Endometrial microvascular endothelial cells (primary cell): Measurements from ENCODE around the gene NUAK1. TPM values are rescaled to one million over a fixed set of nuclear protein-coding genes. Genes with fewer than 3 reads are reported as not detected.

Experiments
- in situ Hi-C: cut with HindIII; loops from 2 replicates; pipeline ENCODE4 v1.10.0; 2017; ENCODE audit warnings: low sequenced_read_pairs, low pct_unique_long_range_greater_than_20kb; ENCODE audit errors: inconsistent ontology term
- total RNA-seq: library from RNA; depleted of rRNA; stranded (reverse); fragments of >200 nt; gene quantifications from one replicate; pipeline ENCODE4 v1.2.3, GENCODE V29; 2015; ENCODE audit errors: inconsistent ontology term

Gene NUAK1
- total RNA-seq, 1 donor from 2014 or later: 34.8 TPM

DNA sequence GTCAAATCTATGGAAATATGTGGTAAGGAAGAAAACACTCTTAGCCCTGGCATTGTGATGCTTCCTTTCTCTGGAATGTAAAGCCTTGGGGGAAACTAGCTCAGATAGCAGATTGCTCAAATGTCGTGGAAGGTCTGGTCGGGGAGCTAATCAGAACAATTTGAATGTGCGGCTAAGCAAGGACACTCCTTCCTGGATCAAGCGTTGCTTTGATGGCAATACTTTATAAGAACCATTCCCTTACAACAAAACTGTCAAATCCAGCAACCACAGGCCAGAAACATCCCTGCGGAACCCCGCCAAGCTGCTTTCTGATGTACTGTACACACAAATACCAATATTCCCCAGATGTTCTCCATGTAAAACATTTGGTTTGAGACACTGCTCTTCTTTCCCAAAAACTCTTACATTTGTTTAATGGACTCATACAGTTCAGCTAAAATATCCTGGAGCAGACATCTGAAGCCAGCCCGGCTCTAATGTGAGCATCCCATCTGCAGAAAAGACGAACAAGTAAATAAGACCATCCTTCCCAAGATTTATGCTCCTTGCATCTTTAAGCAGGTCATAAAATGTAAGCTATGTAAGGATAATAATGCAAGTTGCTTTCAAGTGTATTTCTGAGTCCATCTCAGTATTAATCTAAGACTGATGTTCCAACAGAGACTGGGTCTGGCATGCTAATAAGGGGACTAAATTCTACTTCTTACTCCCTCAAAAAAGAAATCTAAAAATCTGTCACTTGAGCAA lies 20.2 kb downstream of the NUAK1 start:
- in situ Hi-C loops: no loop called here

DNA sequence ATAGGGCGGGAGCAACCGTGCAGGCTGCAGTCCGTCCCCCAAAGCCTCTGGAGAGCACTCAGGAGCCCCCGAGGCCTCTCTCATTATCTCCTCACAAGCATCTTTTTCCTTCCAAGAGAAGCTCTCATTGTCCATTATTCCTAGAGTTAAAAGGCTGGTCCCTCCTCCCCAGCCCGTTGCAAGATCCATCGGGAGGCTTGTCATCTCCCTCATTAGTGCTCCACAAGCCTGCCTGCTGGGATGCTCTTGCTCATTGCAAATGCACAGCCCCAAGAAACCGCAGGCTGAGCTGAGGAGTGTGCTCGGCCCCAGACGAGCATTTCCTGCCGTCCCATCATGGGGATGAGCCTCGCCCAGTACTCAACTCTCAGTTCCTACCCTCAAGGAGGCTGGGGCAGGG lies 23.3 kb downstream of the NUAK1 start:
- in situ Hi-C loops: no loop called here

DNA sequence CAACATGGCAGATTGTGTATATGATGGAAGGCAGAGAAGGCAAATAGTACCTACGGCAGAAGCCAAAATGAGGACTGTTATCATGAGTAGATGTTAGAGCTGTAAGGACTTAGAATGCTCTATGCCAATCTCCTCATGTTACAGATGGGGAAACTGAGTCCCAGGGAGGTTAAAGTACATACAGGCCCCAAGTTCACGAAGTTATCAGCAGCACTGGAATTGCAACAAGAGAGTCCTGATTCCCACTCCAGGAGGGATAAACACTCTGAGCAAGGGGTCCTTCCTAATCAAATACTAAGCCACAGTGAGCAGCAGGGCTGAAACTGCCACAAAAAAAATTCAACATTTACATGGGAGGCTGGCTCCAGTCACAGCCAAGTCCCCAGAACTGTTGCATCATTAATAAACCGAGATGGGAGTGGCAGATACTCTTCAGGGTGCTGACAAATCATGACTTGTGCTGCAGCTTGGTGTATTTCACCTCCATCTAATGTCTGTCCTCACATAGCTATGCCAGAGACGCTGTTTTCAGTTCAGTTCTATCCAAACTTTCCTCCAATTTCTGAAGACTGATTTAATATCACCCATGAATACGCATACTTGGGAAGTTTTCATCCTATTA lies 24.2 kb downstream of the NUAK1 start:
- in situ Hi-C loops: no loop called here

DNA sequence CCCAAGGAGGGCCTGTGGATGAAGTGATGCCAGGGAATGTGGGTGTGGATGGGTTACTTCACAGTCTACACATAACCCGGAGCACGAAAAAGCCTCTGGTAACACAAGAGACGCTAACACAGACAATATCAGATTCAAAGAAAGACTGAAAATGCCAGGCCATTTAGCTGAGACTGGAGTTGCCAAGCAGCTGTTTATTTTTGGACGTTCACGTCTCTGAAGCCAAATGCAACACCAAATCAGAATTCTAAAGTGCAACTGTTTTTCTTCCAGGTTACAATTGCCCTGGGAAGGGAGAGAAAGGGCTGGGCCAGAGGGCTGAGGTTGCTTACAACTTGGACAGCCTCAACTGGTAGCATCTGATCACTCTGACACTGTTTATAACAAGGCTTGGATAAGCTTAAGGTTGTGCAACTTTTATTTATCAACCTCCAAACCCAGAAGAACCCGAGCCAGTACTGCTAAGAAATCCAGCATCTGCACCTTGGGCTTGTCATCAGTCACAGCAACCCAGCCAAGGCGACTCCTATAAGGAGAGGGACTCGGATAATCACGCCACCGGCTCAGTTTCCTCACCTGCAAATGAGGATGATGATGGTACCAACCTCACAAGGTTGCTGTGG lies 24.8 kb downstream of the NUAK1 start:
- in situ Hi-C loops: no loop called here

DNA sequence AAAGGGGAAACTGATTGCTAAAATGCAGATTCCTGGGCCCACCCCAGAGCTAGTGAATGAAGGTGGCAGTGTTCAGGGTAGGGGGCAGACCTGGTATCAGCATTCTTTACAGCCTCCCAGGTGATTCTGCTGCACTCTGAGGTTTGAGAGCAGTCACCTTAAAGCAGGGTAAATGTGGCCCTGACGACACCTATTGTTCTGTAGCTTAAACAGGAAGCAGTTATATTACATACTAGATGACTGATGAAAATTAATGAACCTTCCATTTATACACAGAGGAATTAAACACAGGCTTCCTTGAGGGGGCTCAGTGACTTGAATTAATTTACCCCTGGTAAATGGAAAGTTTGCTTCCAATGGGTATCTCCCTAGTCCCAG lies 25.3 kb downstream of the NUAK1 start:
- in situ Hi-C loops: no loop called here

DNA sequence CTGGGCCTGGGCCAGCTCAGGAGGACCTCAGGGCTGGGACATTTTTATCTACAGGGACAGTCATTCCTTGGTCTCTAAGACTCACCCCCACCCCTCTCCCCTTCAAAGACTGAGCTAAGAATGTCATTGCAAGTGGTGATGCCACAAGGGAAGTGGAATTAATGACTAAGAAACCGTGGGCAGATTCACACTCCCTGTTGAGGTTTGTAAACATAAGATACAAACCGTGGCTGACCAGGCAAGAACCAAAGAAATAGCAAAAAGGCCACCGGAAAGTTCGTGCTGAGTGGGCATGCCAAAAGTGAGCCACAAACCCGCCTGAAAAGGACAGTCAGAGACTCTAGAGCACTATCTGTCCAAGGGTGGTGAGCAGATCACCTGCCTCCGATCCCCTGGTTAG lies 25.7 kb downstream of the NUAK1 start:
- in situ Hi-C loops: no loop called here

DNA sequence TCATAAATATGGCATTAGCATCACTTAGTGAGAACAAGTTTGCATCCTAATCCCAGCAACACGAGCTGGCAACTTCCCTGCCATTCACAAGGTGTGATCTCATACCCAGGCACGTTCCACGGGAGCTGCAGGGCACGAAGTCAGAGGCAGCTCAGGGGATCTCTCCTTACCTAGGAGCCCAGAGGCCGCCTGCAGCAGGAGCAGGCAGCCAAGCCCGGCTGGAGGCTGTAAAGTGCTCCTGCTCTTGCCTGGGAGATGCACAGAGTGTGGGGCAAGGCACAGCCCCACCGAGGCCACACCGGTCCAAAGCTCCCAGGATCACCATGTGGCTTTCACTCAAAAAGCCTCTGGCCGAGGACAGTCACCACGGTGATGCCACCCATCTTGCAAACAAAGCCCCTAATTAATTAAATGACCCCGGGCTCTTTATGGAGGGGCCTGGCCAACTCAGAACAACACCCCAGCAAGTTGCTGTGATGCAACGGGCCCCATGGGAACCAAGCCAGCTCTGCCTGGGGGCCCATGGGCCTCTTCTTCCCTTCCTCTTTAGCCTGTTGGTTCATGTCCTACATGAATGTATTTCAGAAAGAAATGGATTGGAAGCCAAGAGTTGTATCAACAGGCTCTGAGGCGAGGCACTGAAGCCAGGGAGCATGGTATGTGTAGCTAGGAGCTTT lies 26.5 kb downstream of the NUAK1 start:
- in situ Hi-C loops: no loop called here

DNA sequence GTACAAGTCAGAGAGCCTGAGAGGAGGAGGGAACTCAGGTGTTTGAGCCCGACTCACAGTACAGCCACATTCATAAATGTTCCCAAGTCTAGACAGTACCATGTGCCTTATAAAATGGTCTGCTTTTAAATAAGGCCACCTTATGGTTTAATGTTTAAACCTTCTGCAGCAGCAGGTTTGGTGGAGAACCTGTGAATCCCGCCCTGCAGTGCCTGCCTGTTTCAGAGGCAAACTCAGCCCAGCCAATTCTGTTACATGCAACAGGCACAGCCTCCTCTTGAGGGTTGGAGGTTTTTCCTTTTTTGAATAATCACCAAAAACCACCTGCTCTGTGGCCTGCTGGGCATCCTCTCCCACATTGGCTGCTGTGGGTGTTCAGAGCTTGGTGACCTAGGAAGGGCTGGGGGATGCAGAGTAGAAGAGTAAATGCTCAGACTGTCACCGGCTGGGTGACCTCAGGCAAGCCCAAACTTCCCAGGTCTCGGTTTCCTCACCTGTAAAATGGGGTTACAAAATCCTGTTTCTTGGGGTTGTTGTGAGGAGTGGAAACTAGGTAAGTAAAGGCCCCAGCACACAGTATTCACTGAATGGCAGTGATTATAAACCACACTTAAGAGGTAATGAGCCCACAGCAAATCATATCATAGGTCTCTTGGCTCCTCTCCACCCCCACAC lies 28.0 kb downstream of the NUAK1 start:
- in situ Hi-C loops: no loop called here

DNA sequence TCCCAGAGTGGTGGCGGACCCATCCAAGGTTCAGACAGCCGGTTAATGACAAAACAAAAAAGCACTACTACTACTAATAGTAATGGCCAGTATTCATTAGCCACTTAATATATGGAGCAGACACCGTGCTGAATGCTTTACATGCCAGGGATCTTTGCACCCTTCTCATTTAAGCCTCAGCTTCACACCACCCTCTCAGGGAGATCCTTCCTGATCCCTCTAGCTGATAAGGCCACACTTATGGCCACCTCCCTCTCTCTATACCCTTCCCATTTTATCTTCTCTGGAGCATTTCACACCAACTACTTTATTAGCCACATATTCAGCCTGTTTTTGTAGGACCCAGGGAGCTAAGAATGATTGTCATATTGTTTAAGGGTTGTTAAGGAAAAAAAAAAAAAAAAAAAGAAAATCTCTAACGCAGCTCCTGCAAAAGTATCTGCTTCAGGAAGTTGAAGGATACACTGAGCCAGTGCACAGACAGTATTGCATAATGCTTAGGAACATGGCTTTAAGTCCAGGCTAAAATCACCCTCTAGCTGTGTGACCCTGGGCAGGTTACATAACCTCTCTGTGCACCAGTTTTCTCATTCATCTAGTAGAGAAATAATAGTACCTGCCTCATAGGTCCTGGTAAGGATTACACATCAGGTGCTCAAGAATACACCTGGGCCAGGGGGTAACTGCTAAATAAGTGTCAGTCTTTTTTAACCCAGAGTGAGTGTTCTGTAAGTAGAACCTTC lies 29.4 kb downstream of the NUAK1 start:
- in situ Hi-C loops: no loop called here

DNA sequence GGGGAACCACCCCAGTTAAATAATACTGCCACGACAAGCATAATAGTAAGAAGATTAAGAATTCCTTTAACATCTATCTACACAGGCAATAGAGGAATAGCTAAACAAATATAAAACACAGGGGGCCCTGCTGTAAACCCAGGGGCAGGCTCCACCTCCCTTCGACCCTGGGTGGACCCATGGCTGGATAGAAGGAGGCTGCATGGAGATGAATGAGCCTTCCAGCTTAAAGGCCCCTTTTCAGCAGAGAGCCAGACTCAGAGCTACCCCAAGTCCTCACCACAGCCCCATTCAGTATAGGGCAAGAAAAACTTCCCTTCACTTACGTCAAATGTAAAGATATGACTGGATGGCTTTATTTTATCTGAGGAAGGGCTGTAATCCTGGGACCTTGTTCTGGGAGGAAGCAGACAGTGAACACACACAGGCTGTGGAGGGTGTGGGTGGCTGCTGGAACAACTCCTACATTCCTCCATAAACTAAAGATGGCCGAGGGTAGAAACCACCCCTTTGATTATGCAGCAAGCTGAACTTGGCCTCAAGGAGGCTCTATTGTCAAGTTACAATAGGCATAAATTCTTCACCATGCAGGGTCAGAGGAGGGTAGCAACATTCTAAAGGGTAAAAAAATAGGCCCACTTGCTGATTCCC lies 30.4 kb downstream of the NUAK1 start:
- in situ Hi-C loops: no loop called here

DNA sequence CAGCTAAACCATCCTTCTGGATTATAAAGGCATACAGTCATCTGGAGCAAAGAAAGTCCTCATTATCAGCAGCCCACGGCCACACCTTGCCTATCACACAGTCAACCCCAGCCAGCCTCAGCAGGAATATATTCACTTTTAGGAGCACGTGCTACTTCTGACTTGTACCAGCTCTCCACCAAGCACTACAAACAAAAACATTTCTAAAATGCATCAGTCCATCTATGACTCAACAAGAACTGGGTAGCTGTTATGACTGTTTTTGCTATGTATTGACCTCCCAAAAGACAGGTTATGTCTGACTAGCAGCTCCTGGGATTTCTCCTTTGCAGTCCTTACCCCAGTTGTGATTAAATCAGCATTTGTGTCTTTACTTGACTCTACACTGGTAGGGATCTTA lies 31.2 kb downstream of the NUAK1 start:
- in situ Hi-C loops: no loop called here

DNA sequence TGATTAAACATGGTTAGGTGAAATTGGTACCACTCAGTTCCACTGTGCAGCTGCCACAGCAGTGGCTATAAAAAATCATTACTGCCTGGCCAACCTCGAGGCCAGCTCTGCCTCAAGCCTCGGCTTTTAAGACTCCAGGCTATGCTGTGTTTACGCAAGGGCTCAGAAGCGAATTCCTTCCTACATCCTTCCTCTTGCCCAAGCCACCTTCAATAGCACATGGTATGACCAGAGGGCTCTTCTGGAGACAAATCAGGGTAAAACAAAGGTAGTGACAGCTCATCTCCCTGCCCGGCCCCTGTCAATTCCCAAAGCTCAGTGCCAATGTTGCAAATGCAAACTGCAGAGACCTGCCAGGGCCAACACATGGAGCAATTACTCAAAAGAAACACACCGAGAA lies 31.9 kb downstream of the NUAK1 start:
- in situ Hi-C loops: no loop called here

DNA sequence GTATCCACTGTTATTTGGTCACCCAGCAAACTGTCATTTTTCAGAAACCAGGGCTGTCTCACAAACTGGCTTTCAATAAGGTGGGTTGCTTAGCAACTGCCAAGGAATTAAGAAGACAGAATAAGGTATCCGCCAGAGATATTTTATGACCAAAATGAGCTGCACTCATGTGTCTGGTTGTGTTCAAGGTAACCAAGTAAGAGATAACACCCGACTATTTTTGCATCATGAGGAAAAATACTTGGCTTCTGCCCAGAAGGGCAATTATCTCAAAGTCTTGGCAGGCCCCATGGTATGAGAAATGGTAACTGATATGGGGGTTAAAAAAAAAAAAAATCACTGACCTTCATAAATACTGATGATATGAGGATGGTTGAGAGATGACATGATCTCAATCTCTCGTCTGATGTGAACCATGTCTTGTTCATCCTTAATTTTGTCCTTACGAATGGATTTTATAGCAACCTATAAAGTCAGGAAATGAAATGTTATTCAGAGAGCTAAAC lies 32.6 kb downstream of the NUAK1 start:
- in situ Hi-C loops: no loop called here

DNA sequence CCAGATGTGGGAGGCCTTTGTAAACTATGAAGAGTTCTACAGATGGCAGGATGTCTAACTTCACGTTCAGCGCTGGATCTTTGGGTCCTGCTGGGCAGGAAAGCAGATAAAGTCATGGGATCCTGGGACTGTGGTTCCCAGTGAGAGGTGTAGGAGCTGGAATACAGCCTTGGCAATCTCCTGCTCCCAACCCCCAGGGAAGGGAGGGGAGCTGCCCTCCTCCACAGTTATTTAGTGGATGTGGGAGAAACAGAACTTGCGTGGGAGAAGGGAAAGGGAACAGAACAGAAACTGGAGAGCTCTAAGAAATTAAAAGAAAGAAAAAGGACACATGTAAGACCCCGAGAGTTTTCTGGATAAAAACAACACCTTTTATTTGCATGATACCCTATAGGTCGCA lies 37.0 kb downstream of the NUAK1 start:
- in situ Hi-C loops: no loop called here

DNA sequence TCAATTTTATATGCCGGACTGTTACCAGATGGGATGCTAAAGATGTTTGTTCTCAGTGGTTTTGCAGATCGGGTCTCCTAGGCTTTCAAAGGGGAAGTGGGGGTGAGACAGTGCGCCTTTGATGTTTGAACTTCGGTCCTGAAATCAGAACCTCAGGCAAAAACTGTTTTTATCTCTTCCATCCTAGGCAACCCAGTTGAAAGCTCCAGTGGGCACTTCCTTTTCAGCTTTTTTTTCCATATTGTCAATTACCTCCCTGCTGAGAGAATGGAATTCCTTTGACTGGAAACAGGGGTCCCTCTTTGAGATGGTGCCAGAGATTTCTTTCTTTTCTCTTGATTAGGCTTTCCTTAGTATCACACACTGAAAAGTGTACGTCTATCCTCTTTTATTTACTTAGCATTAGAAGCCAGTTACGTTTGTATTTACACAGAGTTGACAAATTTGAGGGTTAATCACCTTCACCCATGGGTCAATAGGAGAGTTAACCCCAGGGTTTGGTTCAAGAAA lies 40.0 kb downstream of the NUAK1 start:
- in situ Hi-C loops: no loop called here

DNA sequence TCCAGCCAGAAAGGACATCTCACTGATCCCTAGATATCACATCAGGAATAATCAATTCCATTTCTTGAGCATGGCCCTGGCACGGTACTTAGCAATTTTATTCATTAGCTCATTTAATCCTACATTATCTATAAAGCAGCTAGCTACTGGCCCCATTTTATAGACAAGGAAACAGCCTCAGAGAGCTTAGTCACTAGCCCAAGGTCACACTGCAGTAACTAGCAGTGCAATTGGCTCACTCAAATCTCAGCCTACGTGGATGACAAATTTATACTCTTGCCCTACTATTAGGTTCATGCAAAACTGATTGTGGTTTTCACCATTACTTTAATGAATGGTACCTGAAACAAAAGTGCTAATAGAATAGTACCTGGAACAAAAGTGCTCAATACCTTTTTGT lies 41.7 kb downstream of the NUAK1 start:
- in situ Hi-C loops: no loop called here

DNA sequence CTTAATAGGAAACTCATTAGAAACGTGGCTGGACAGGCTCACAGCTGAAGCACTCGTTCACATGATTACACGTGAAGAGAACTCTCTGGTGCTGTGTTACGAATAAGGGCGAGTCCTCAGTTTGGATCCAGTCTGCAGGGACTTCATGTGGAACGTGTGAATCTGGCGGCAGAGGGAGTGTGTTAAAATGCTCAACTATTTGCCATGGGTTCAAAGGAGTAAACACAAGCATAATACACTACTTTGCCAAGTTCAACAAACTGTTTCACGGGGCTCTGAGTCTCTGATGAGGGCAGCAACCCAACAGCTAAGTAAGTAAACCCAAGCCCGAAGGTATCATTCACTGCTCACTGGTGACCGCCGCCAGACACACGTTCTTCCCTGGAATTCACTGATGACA lies 42.4 kb downstream of the NUAK1 start:
- in situ Hi-C loops: no loop called here

DNA sequence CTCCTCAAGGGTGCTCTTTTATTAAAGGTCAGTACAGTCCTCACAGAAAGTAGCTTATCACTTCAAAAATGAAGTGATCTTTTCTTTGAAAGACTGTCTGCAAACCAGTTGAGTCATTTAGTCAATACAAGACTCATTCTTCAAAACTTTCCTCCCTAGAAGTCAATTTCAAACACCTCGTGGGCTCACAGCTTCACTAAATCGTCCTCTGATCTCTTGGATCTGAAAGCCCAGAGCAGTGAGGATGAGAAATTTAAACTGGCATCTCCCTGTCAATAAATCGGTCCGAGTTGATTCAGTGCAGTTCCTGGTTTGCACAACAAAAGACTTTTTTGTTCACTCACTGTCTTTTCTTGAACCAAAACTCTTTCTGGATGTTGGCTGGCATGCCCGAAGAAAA lies 44.5 kb downstream of the NUAK1 start:
- in situ Hi-C loops: no loop called here
